HepG2 (cell line): ENCODE measurements around the gene FAIM.

Experiments
- EP300 ChIP-seq, 3 experiments: sonication (generic) in 1 of 3; formaldehyde crosslinking in 1 of 3; IDR thresholded peaks; 2 replicates each; pipeline versions ENCODE4 v1.5.1 to v1.6.1; 2011 to 2020; ENCODE audit warnings: low read depth in 2 of 3, low read length in 2 of 3, borderline replicate concordance in 1 of 3, improper control_type of control experiment in 1 of 3, mild to moderate bottlenecking in 1 of 3, missing genetic modification reagents in 1 of 3, moderate library complexity in 1 of 3
- JUN ChIP-seq: sonication (generic); formaldehyde crosslinking; IDR thresholded peaks from 2 replicates; pipeline ENCODE4 v1.4.0; 2020; ENCODE audit warnings: mild to moderate bottlenecking, missing genetic modification reagents
- POLR2A ChIP-seq, 2 experiments: IDR thresholded peaks; 2 replicates each; pipeline ENCODE4 v1.6.1; 2011; ENCODE audit warnings: low read depth in 2 of 2, low read length in 2 of 2, mild to moderate bottlenecking in 1 of 2, moderate library complexity in 1 of 2; ENCODE audit not compliant: insufficient read depth in 1 of 2
- RAD21 ChIP-seq: fragments of 450-650 bp; formaldehyde crosslinking; IDR thresholded peaks from 2 replicates; pipeline ENCODE4 v1.5.0; 2020; ENCODE audit warnings: mild to moderate bottlenecking
- RFX3 ChIP-seq: IDR thresholded peaks from 2 replicates; pipeline ENCODE4 v1.6.1; 2016; ENCODE audit warnings: missing biosample characterization, missing genetic modification reagents
- RFXANK ChIP-seq: IDR thresholded peaks from 2 replicates; pipeline ENCODE4 v1.6.1; 2016
- SMAD9 ChIP-seq: sonication (generic); formaldehyde crosslinking; IDR thresholded peaks from 2 replicates; pipeline ENCODE4 v1.5.1; 2020; ENCODE audit warnings: mild to moderate bottlenecking, missing genetic modification reagents
- TARDBP ChIP-seq: sonication (generic); formaldehyde crosslinking; IDR thresholded peaks from 2 replicates; pipeline ENCODE4 v1.8.0; 2022; ENCODE audit warnings: mild to moderate bottlenecking, missing genetic modification reagents
- ZBTB38 ChIP-seq: sonication (generic); formaldehyde crosslinking; IDR thresholded peaks from 2 replicates; pipeline ENCODE4 v1.5.1; 2020; ENCODE audit warnings: mild to moderate bottlenecking, missing genetic modification reagents
- ZNF562 ChIP-seq: sonication (generic); formaldehyde crosslinking; IDR thresholded peaks from 2 replicates; pipeline ENCODE4 v1.8.0; 2022; ENCODE audit warnings: missing genetic modification reagents, borderline replicate concordance
- ZNF652 ChIP-seq: IDR thresholded peaks from 2 replicates; pipeline ENCODE4 v1.6.1; 2016; ENCODE audit warnings: low read depth, borderline replicate concordance
- TF ChIP-seq, protein P1 (sequence below): sonication (generic); formaldehyde crosslinking; IDR thresholded peaks from 2 replicates; pipeline ENCODE4 v1.4.0; 2020; ENCODE audit warnings: mild to moderate bottlenecking, missing genetic modification reagents
- TF ChIP-seq, protein P2 (sequence below): sonication (generic); formaldehyde crosslinking; IDR thresholded peaks from 2 replicates; pipeline ENCODE4 v1.5.0; 2020; ENCODE audit warnings: mild to moderate bottlenecking, missing genetic modification reagents, moderate library complexity

GRCh38 chr3:138638641-138639040, 30.1 kb downstream of the FAIM start:
- TF ChIP-seq, protein P1, sequence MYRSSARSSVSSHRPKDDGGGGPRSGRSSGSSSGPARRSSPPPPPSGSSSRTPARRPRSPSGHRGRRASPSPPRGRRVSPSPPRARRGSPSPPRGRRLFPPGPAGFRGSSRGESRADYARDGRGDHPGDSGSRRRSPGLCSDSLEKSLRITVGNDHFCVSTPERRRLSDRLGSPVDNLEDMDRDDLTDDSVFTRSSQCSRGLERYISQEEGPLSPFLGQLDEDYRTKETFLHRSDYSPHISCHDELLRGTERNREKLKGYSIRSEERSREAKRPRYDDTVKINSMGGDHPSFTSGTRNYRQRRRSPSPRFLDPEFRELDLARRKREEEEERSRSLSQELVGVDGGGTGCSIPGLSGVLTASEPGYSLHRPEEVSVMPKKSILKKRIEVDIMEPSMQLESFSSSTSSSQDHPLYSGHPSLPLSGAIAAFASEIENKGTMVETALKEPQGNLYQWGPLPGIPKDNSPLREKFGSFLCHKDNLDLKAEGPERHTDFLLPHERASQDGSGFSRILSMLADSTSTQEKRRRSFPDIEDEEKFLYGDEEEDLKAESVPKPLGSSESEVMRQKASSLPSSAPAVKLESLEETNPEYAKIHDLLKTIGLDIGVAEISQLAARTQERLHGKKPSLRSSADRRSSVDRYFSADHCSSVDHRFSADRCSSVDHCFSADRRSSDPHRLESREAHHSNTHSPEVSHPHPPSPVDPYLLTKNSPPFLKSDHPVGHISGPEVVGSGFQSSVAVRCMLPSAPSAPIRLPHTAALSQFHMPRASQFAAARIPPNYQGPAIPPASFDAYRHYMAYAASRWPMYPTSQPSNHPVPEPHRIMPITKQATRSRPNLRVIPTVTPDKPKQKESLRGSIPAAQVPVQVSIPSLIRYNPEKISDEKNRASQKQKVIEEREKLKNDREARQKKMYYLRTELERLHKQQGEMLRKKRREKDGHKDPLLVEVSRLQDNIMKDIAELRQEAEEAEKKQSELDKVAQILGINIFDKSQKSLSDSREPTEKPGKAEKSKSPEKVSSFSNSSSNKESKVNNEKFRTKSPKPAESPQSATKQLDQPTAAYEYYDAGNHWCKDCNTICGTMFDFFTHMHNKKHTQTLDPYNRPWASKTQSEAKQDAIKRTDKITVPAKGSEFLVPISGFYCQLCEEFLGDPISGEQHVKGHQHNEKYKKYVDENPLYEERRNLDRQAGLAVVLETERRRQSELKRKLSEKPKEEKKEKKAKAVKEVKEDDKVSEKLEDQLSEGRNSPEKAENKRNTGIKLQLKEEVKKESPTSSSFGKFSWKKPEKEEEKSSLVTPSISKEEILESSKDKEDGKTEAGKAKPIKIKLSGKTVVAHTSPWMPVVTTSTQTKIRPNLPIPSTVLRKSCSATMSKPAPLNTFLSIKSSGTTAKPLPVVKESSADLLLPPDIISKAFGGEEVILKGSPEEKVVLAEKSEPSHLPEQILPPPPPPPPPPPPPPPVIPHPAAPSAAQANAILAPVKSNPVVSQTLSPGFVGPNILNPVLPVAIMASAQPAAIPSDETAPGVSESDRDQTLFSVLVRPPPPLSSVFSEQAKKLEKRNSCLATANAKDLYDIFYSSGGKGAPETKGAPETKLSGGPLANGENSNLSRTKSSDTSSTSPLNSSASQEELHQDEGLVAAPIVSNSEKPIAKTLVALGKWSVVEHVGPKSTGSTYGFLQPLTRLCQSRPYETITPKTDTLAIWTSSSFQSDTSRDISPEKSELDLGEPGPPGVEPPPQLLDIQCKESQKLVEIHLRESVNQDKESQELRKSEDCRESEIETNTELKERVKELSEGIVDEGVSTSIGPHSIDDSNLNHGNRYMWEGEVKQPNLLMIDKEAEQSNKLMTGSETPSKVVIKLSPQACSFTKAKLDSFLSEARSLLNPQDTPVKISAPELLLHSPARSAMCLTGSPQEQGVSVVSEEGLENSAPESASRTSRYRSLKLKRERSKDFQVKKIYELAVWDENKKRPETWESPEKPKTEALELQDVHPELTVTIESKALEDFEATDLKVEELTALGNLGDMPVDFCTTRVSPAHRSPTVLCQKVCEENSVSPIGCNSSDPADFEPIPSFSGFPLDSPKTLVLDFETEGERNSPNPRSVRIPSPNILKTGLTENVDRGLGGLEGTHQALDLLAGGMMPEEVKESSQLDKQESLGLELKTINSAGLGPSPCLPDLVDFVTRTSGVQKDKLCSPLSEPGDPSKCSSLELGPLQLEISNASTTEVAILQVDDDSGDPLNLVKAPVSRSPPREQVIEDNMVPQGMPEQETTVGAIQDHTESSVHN: no peak
- no peak for TF ChIP-seq JUN
- TF ChIP-seq, protein P2, sequence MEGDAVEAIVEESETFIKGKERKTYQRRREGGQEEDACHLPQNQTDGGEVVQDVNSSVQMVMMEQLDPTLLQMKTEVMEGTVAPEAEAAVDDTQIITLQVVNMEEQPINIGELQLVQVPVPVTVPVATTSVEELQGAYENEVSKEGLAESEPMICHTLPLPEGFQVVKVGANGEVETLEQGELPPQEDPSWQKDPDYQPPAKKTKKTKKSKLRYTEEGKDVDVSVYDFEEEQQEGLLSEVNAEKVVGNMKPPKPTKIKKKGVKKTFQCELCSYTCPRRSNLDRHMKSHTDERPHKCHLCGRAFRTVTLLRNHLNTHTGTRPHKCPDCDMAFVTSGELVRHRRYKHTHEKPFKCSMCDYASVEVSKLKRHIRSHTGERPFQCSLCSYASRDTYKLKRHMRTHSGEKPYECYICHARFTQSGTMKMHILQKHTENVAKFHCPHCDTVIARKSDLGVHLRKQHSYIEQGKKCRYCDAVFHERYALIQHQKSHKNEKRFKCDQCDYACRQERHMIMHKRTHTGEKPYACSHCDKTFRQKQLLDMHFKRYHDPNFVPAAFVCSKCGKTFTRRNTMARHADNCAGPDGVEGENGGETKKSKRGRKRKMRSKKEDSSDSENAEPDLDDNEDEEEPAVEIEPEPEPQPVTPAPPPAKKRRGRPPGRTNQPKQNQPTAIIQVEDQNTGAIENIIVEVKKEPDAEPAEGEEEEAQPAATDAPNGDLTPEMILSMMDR (CRISPR knock-in tag): no peak
- no peak for TF ChIP-seq POLR2A (IDR thresholded peaks at IDR 0.05; ENCODE audit: insufficient read depth in 1 of 2, low read depth in 2 of 2, low read length in 2 of 2)
- no peak for TF ChIP-seq RAD21
- no peak for TF ChIP-seq ZNF562 (CRISPR knock-in tag)
- no peak for TF ChIP-seq RFX3 (CRISPR knock-in tag)
- no peak for TF ChIP-seq SMAD9 (CRISPR knock-in tag)
- TF ChIP-seq RFXANK (CRISPR knock-in tag): no peak
- no peak for TF ChIP-seq TARDBP (CRISPR knock-in tag)
- no peak for TF ChIP-seq ZNF652
- TF ChIP-seq EP300 (IDR thresholded peaks at IDR 0.05; ENCODE audit: low read depth in 2 of 2, low read length in 2 of 2): no peak
- TF ChIP-seq EP300 (CRISPR knock-in tag; IDR thresholded peaks at IDR 0.05; ENCODE audit: borderline replicate concordance): no peak
- no peak for TF ChIP-seq ZBTB38 (CRISPR knock-in tag)
